GM19239 (cell line): ENCODE data around the gene CELF4.

ENCODE experiments used
- DNase-seq: peaks from one replicate; pipeline ENCODE4 v3.0.0; 2011; ENCODE audit warnings: low spot score; ENCODE audit not compliant: insufficient read length
- FAIRE-seq: peaks from 2 replicates; lab custom pipeline; 2011; peaks lifted over from hg19 to GRCh38; lab: Jason Lieb, UNC

Gene CELF4

GRCh38 chr18:37428288-37428974 lies 137.2 kb downstream of the CELF4 start:
- DNase-seq (no peak), FAIRE-seq (no peak)

GRCh38 chr18:37426586-37426985 lies 139.0 kb downstream of the CELF4 start:
- DNase-seq (no peak), FAIRE-seq (no peak)

GRCh38 chr18:37425222-37425621 lies 140.4 kb downstream of the CELF4 start:
- FAIRE-seq = no peak
- no peak for DNase-seq

GRCh38 chr18:37424507-37424906 lies 141.1 kb downstream of the CELF4 start:
- no peak for FAIRE-seq
- DNase-seq = no peak

- FAIRE-seq (no peak), DNase-seq (no peak)
Observed at GRCh38 chr18:37422596-37422995, 143.0 kb downstream of the CELF4 start.

- DNase-seq = no peak
- FAIRE-seq = no peak
Observed at GRCh38 chr18:37422116-37422515, 143.5 kb downstream of the CELF4 start.

- DNase-seq = no peak
- no peak for FAIRE-seq
Observed at GRCh38 chr18:37421341-37422077, 144.1 kb downstream of the CELF4 start.

GRCh38 chr18:37420315-37420880 lies 145.2 kb downstream of the CELF4 start:
- DNase-seq = no peak
- FAIRE-seq = no peak

- no peak for DNase-seq
- FAIRE-seq = no peak
Observed at GRCh38 chr18:37419866-37420265, 145.7 kb downstream of the CELF4 start.

- DNase-seq = no peak
- FAIRE-seq = no peak
Observed at GRCh38 chr18:37419315-37419714, 146.3 kb downstream of the CELF4 start.

- DNase-seq (no peak), FAIRE-seq (no peak)
Observed at GRCh38 chr18:37414816-37415215, 150.8 kb downstream of the CELF4 start.

- no peak for DNase-seq
- no peak for FAIRE-seq
Observed at GRCh38 chr18:37412829-37413228, 152.8 kb downstream of the CELF4 start.

- no peak for DNase-seq
- FAIRE-seq = no peak
Observed at GRCh38 chr18:37412333-37412732, 153.3 kb downstream of the CELF4 start.

GRCh38 chr18:37409878-37410277 lies 155.7 kb downstream of the CELF4 start:
- no peak for DNase-seq
- FAIRE-seq = no peak

- DNase-seq (no peak), FAIRE-seq (no peak)
Observed at GRCh38 chr18:37408676-37409265, 156.8 kb downstream of the CELF4 start.

GRCh38 chr18:37407571-37407970 lies 158.0 kb downstream of the CELF4 start:
- DNase-seq = no peak
- FAIRE-seq = no peak

- DNase-seq = no peak
- FAIRE-seq = no peak
Observed at GRCh38 chr18:37405772-37406171, 159.8 kb downstream of the CELF4 start.

GRCh38 chr18:37405229-37405628 lies 160.4 kb downstream of the CELF4 start:
- FAIRE-seq = no peak

GRCh38 chr18:37403788-37404187 lies 161.8 kb downstream of the CELF4 start:
- DNase-seq = no peak
- FAIRE-seq = no peak

More at GRCh38 chr18:37405229-37405628, 160.4 kb downstream of the CELF4 start:
- no peak for DNase-seq

- DNase-seq = no peak
- no peak for FAIRE-seq
Observed at GRCh38 chr18:37403100-37403781, 162.4 kb downstream of the CELF4 start.

GRCh38 chr18:37402735-37403099 lies 162.9 kb downstream of the CELF4 start:
- no peak for FAIRE-seq

More at GRCh38 chr18:37402735-37403099, 162.9 kb downstream of the CELF4 start:
- DNase-seq = no peak
